ENCODE measurements around the gene HRCT1.
"Not testable (repeated sequence)": the region's sequence is repeated elsewhere in the genome, so short reads cannot be mapped to it uniquely, and the experiment has no call there.

HRCT1 gene

DNA sequence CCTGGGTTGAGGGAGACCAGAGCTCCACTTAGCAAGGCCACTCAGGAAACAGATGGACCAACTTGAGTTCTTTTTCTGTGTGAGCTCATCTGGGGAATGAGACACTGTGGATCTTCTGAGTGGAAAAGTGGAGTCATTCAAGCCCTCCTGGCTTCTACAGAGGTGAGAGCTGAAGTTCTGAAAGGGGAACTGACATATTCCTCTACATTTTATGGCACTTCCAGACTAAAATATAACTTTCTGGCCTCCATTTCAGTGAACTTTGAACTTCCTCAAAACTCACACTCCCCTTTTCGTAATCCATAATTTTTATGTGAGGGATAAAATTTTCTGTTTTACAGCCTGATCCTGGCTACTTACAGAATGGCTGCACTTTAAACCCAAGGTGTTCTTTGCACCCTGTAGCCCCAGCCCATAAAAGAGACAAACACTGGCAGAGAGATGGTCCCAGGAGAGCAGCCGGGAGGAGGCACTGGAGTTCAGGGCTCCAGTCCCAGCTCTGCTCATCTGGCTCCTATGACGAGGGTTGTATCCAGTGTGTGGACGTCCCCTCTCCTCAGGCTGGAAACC is 14.1 kb downstream of the HRCT1 start:
- Histone ChIP-seq H3K9ac (ENCODE audit: low read length) (no peak overlapping the region), H3K36me3 (ENCODE audit: insufficient read depth, low read length) (no peaks in the 10 kb centered on the region), H3K27me3 (ENCODE audit: control insufficient read depth in 1 of 2, insufficient read depth in 2 of 2, low read length in 2 of 2) (no peaks in the 10 kb centered on the region), H3K4me1 (ENCODE audit: insufficient read depth, low read length) (peaks cover 19% of the 10 kb centered on the region), H3K9me3 (ENCODE audit: low read length) (no peaks in the 10 kb centered on the region), H3K27ac (ENCODE audit: low read depth, low read length) (no peak overlapping the region), H3K4me3 (ENCODE audit: low read depth in 1 of 2, low read length in 2 of 2) (no peak overlapping the region)

DNA sequence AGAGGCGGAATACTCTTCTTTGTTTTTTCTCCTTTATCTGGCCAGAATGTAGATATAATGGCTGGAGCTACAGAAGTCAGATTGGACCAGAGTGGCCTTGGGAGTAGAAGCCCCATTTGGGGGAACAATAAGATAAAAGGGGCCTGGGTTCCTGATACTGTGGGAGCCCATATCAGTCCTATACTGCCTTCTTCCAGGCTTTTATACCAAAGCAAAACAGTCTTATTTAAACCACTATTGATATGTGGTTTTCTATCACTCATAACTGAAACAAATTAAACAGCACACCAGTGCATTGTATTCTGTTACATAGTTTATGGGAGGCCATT is 17.6 kb downstream of the HRCT1 start:
- peaks cover 19% of the 10 kb centered on the region for H3K4me1 ChIP-seq (ENCODE audit: insufficient read depth, low read length)

DNA sequence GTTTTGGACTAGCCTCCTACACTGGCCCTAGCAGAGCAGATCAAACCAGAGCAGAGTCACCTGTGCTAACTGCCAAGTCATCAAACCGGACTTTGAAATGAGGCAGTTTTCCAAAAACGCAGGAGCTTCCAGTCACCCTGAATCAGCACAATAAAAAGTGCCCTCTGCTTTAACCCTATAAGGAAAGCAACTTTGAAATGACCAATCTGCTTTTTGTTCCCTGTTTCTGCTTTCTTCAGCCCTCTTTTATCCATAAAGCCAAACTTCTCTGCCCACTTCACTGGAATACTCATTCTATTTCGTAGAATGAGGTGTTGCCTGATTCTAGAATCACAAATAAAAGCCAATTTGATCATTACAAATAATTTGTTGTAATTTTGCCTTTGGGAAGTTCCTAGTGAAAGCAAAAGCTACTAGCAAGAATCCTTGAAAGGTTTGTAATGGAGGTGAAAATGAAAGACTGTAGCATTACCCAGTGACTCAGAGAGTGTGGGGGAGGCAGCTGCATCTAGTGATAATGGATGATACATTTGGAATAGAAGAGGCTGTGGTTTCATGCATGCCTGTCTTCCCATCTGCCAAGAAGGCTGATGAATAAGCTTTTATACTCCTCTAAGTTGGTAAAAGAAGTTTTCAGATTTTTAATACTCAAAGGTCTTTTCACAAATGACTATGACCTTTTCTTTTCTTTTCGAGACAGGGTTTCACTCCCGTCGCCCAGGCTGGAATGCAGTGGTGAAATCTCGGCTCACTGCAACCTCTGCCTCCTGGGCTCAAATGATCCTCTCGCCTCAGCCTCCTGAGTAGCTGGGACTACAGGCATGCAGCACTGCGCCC is 18.1 kb downstream of the HRCT1 start:
- H3K4me3 ChIP-seq (ENCODE audit: low read depth in 1 of 2, low read length in 2 of 2), result no peak overlapping the region
- no peaks in the 10 kb centered on the region for H3K9me3 ChIP-seq (ENCODE audit: low read length)
- no peak overlapping the region for H3K27ac ChIP-seq (ENCODE audit: low read depth, low read length)
- H3K27me3 ChIP-seq (ENCODE audit: control insufficient read depth in 1 of 2, insufficient read depth in 2 of 2, low read length in 2 of 2), result no peaks in the 10 kb centered on the region
- H3K9ac ChIP-seq (ENCODE audit: low read length), result peak overlapping the region; percentile 49
- H3K36me3 ChIP-seq (ENCODE audit: insufficient read depth, low read length), result no peaks in the 10 kb centered on the region
- peaks cover 19% of the 10 kb centered on the region for H3K4me1 ChIP-seq (ENCODE audit: insufficient read depth, low read length)

More for the DNA sequence above, 17.6 kb downstream of the HRCT1 start:
- no peak overlapping the region for H3K27ac ChIP-seq (ENCODE audit: low read depth, low read length)
- peak overlapping the region; percentile 49 for H3K9ac ChIP-seq (ENCODE audit: low read length)
- no peak overlapping the region for H3K4me3 ChIP-seq (ENCODE audit: low read depth in 1 of 2, low read length in 2 of 2)
- H3K9me3 ChIP-seq (ENCODE audit: low read length), result no peaks in the 10 kb centered on the region
- H3K36me3 ChIP-seq (ENCODE audit: insufficient read depth, low read length), result no peaks in the 10 kb centered on the region
- H3K27me3 ChIP-seq (ENCODE audit: control insufficient read depth in 1 of 2, insufficient read depth in 2 of 2, low read length in 2 of 2), result no peaks in the 10 kb centered on the region

DNA sequence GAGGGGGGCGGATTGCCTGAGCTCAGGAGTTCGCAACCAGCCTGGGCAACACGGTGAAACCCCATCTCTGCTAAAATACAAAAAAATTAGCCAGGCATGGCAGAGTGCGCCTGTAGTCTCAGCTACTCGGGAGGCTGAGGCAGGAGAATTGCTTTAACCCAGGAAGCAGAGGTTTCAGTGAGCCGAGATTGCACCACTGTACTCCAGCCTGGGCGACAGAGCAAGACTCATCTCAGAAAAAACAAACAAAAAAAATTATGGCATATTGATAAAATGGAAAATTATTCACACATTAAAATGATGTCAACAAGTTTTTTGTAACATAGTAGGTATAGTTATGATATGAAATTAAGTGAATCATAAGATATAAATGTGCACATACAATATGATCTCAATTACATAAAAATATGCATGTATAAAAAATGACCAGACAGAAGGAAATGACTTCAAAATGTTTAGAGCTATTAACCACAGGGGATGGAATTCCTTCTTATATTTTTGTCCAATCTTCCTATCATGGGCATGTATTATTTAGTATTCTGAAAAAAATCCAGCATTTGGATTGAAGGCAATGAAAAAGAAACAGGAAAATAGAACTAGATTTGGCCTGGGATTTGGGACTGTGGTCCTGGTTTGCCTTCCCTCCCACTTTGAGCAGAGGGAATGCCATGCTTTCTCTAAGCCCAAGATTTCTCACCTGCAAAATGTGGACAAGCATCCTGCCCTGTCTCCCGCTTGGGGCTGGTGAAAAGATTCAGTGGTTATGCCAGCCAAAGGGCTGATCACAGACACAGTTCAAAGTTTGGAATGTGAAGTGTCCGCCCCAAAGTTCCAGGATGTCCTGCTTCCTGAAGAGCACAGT is 22.8 kb downstream of the HRCT1 start:
- H3K9me3 ChIP-seq (ENCODE audit: low read length), result no peaks in the 10 kb centered on the region
- no peaks in the 10 kb centered on the region for H3K36me3 ChIP-seq (ENCODE audit: insufficient read depth, low read length)
- no peak overlapping the region for H3K9ac ChIP-seq (ENCODE audit: low read length)
- no peak overlapping the region for H3K4me3 ChIP-seq (ENCODE audit: low read depth in 1 of 2, low read length in 2 of 2)
- H3K27ac ChIP-seq (ENCODE audit: low read depth, low read length), result no peak overlapping the region
- H3K27me3 ChIP-seq (ENCODE audit: control insufficient read depth in 1 of 2, insufficient read depth in 2 of 2, low read length in 2 of 2), result no peaks in the 10 kb centered on the region
- peaks cover 6% of the 10 kb centered on the region for H3K4me1 ChIP-seq (ENCODE audit: insufficient read depth, low read length)

DNA sequence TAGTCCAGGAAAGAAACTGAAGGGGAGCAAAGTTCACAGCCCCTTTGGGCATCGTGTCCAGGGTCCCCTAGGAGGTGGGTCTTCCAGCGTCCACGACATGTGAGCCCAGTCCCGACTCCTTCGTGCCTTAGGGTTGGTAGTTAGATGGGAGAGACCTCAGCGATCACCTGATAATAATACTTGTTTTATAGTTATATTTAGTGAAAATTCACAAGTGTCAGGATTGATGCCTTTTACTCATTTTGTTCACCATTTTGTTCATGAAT is 23.4 kb downstream of the HRCT1 start:
- Histone ChIP-seq H3K27me3 (ENCODE audit: control insufficient read depth in 1 of 2, insufficient read depth in 2 of 2, low read length in 2 of 2) (no peaks in the 10 kb centered on the region), H3K27ac (ENCODE audit: low read depth, low read length) (no peak overlapping the region), H3K4me1 (ENCODE audit: insufficient read depth, low read length) (peaks cover under 1% of the 10 kb centered on the region), H3K9me3 (ENCODE audit: low read length) (no peaks in the 10 kb centered on the region), H3K4me3 (ENCODE audit: low read depth in 1 of 2, low read length in 2 of 2) (no peak overlapping the region), H3K36me3 (ENCODE audit: insufficient read depth, low read length) (no peaks in the 10 kb centered on the region), H3K9ac (ENCODE audit: low read length) (no peak overlapping the region)

DNA sequence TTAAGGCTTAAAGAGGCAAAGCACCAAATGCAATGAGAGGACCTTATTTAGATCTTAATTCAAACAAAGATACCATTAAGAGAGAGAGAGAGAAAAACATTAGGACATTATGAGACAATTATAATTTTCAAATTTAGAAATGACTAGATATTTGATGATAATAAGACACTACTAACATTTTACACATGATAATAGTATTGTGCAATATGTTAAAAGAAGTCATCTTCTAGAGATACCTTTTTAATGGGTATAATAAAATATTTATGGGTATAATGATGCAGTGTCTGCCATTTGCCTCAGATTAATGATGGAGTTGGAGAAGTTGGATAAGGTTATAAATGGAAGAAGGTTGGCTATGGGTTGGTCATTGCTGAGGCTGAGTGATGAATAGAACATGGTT is 24.5 kb downstream of the HRCT1 start:
- H3K36me3 ChIP-seq (ENCODE audit: insufficient read depth, low read length), result no peaks in the 10 kb centered on the region
- H3K27me3 ChIP-seq (ENCODE audit: control insufficient read depth in 1 of 2, insufficient read depth in 2 of 2, low read length in 2 of 2), result no peaks in the 10 kb centered on the region
- H3K27ac ChIP-seq (ENCODE audit: low read depth, low read length), result no peak overlapping the region
- H3K9ac ChIP-seq (ENCODE audit: low read length), result no peak overlapping the region
- no peak overlapping the region for H3K4me3 ChIP-seq (ENCODE audit: low read depth in 1 of 2, low read length in 2 of 2)
- no peaks in the 10 kb centered on the region for H3K4me1 ChIP-seq (ENCODE audit: insufficient read depth, low read length)
- no peaks in the 10 kb centered on the region for H3K9me3 ChIP-seq (ENCODE audit: low read length)

DNA sequence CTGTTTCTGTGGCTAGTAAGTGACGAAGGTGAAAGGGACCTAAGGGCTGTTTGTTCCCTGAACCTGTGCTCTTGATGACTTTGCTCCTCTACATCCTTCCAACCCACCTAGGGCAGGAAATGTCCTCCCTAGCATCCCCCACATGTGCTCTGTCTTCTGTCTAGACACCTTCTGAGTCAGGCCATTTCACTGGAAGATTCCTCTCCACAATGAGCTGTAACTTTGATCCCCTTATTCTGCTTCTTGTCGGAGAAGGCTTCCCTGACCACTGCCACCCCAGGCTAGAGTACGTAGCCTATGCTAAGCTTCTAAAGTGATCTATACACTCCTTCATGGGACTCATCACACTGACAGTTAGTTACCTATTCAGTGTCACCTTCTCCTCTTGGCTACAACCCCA is 25.0 kb downstream of the HRCT1 start:
- Histone ChIP-seq H3K4me3 (ENCODE audit: low read depth in 1 of 2, low read length in 2 of 2) (no peak overlapping the region), H3K9me3 (ENCODE audit: low read length) (no peaks in the 10 kb centered on the region), H3K27me3 (ENCODE audit: control insufficient read depth in 1 of 2, insufficient read depth in 2 of 2, low read length in 2 of 2) (no peaks in the 10 kb centered on the region), H3K27ac (ENCODE audit: low read depth, low read length) (no peak overlapping the region), H3K36me3 (ENCODE audit: insufficient read depth, low read length) (no peaks in the 10 kb centered on the region), H3K4me1 (ENCODE audit: insufficient read depth, low read length) (no peaks in the 10 kb centered on the region), H3K9ac (ENCODE audit: low read length) (no peak overlapping the region)

DNA sequence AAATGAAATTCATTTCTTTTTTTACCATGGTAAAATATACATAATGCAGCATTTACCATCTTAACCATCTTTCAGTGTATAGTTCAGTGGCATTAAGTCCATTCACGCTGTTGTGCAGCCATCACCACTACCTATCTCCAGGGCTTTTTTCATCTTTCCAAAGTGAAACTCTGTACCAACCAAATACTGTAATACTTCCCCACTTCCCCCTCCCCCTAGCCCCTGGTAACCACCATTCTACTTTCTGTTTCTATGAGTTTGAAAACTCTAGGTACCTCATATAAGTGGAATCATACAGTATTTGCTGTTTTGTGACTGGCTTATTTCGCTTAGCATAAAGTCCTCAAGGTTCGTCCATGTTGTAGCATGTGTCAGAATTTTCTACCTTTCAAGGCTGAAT is 26.7 kb downstream of the HRCT1 start:
- no peaks in the 10 kb centered on the region for H3K36me3 ChIP-seq (ENCODE audit: insufficient read depth, low read length)
- H3K27ac ChIP-seq (ENCODE audit: low read depth, low read length), result no peak overlapping the region
- no peaks in the 10 kb centered on the region for H3K9me3 ChIP-seq (ENCODE audit: low read length)
- no peak overlapping the region for H3K9ac ChIP-seq (ENCODE audit: low read length)
- H3K27me3 ChIP-seq (ENCODE audit: control insufficient read depth in 1 of 2, insufficient read depth in 2 of 2, low read length in 2 of 2), result no peaks in the 10 kb centered on the region
- no peak overlapping the region for H3K4me3 ChIP-seq (ENCODE audit: low read depth in 1 of 2, low read length in 2 of 2)
- H3K4me1 ChIP-seq (ENCODE audit: insufficient read depth, low read length), result no peaks in the 10 kb centered on the region

DNA sequence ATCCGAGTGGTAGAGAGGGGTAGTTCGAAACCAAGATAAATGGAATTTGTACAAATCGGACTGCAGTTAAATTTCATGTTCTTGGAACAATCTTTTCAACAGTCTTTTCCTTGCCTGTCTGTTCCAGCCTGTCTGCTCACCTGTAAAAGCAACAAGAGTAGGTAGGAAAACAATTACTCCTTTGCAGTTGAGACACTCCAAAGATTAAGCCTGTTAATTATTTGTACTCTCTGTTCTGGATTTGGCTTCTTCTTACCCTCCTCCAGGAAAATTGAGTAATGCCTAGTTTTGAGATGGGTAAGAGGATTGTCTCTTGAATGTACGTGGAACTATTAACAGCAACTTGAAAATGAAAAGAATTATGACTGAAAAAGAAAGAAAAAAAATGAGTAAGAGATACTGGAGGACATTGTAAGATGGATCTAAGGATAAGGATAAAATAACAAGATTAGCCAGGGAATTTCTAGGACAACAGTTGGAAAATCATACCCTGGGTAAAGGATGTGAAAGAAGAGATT is 27.6 kb downstream of the HRCT1 start:
- H3K4me3 ChIP-seq (ENCODE audit: low read depth in 1 of 2, low read length in 2 of 2), result no peak overlapping the region
- H3K27ac ChIP-seq (ENCODE audit: low read depth, low read length), result no peak overlapping the region
- H3K9ac ChIP-seq (ENCODE audit: low read length), result no peak overlapping the region
- no peaks in the 10 kb centered on the region for H3K9me3 ChIP-seq (ENCODE audit: low read length)
- H3K4me1 ChIP-seq (ENCODE audit: insufficient read depth, low read length), result no peaks in the 10 kb centered on the region
- H3K27me3 ChIP-seq (ENCODE audit: control insufficient read depth in 1 of 2, insufficient read depth in 2 of 2, low read length in 2 of 2), result no peaks in the 10 kb centered on the region
- H3K36me3 ChIP-seq (ENCODE audit: insufficient read depth, low read length), result no peaks in the 10 kb centered on the region

DNA sequence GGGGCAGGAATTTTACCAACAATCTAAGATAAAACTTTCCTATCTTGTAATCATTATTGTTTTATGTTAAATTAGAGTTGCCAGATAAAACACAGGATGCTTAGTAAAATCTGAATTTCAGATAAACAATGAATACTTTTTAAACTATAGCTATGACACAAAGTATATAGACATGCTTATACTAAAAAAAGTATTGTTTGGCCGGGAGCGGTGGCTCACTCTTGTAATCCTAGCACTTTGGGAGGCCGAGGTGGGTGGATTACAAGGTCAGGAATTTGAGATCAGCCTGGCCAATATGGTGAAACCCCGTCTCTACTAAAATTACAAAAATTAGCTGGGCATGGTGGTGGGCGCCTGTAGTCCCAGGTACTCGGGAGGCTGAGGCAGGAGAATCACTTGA is 28.1 kb downstream of the HRCT1 start:
- not testable (repeated sequence) for H3K4me3 ChIP-seq (ENCODE audit: low read depth in 1 of 2, low read length in 2 of 2); H3K27ac ChIP-seq (ENCODE audit: low read depth, low read length); H3K27me3 ChIP-seq (ENCODE audit: control insufficient read depth in 1 of 2, insufficient read depth in 2 of 2, low read length in 2 of 2); H3K9ac ChIP-seq (ENCODE audit: low read length); H3K4me1 ChIP-seq (ENCODE audit: insufficient read depth, low read length); H3K9me3 ChIP-seq (ENCODE audit: low read length); H3K36me3 ChIP-seq (ENCODE audit: insufficient read depth, low read length)

DNA sequence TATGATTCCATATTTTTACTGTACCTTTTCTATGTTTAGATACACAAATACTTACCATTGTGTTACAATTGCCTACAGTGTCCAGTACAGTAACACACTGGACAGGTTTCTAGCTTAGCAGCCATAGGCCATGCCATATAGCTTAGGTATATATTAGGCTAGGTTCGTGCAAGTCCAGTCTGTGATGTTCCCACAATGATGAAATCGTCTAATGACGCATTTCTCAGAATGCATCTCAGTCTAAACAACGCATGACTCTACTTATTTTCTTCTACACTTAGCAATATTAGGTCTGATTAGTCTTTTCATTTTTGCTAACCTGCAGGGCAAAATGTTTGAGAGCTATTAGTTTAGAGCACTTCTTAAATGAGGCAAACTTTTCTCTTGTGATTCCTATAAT is 29.3 kb downstream of the HRCT1 start:
- no peaks in the 10 kb centered on the region for H3K9me3 ChIP-seq (ENCODE audit: low read length)
- H3K27me3 ChIP-seq (ENCODE audit: control insufficient read depth in 1 of 2, insufficient read depth in 2 of 2, low read length in 2 of 2), result no peaks in the 10 kb centered on the region
- H3K27ac ChIP-seq (ENCODE audit: low read depth, low read length), result no peak overlapping the region
- no peak overlapping the region for H3K9ac ChIP-seq (ENCODE audit: low read length)
- no peak overlapping the region for H3K4me3 ChIP-seq (ENCODE audit: low read depth in 1 of 2, low read length in 2 of 2)
- H3K4me1 ChIP-seq (ENCODE audit: insufficient read depth, low read length), result no peaks in the 10 kb centered on the region
- H3K36me3 ChIP-seq (ENCODE audit: insufficient read depth, low read length), result no peaks in the 10 kb centered on the region

Data from muscle layer of colon (tissue), 2 donors.